Neural cell (in vitro differentiated cells): ENCODE results near the gene SULT1C3. TPM values are rescaled to one million over a fixed set of nuclear protein-coding genes. Genes with fewer than 3 reads are reported as not detected.

Experiments
- H2AFZ ChIP-seq: fragments of 200-600, 300-800 bp; sonication (generic), shearing (Covaris generic); 2 replicates; pipeline ENCODE4 v1.6.0; 2014; ENCODE audit warnings: low read depth, mild to moderate bottlenecking, antibody characterized with exemption, low read length, moderate library complexity
- H3F3A ChIP-seq: fragments of 200-600 bp; shearing (Covaris generic); 2 replicates; pipeline ENCODE4 v1.6.1; 2016; ENCODE audit warnings: mild to moderate bottlenecking, moderate library complexity, mixed read lengths, antibody characterized with exemption, low read length; ENCODE audit not compliant: insufficient read depth, poor library complexity, severe bottlenecking
- H3K27ac ChIP-seq: fragments of 200-600, 300-800 bp; sonication (generic), shearing (Covaris generic); 2 replicates; pipeline ENCODE4 v1.5.1; 2014; ENCODE audit warnings: mild to moderate bottlenecking, low read length, moderate library complexity
- H3K27me3 ChIP-seq: fragments of 300-800, 200-600 bp; sonication (generic), shearing (Covaris generic); 2 replicates; pipeline ENCODE4 v1.6.0; 2014; ENCODE audit warnings: mild to moderate bottlenecking, low read depth, low read length, moderate library complexity; ENCODE audit not compliant: insufficient read depth
- H3K36me3 ChIP-seq: fragments of 300-800, 200-600 bp; sonication (generic), shearing (Covaris generic); 2 replicates; pipeline ENCODE4 v1.5.1; 2014; ENCODE audit warnings: mild to moderate bottlenecking, antibody characterized with exemption, low read length, moderate library complexity; ENCODE audit not compliant: insufficient read depth
- H3K4me2 ChIP-seq: fragments of 300-800, 200-600 bp; sonication (generic), shearing (Covaris generic); 2 replicates; pipeline ENCODE4 v1.6.0; 2014; ENCODE audit warnings: mild to moderate bottlenecking, low read length
- H3K4me3 ChIP-seq: fragments of 300-800, 200-600 bp; sonication (generic), shearing (Covaris generic); 2 replicates; pipeline ENCODE4 v1.5.1; 2014; ENCODE audit warnings: mild to moderate bottlenecking, low read length, moderate library complexity
- H3K79me2 ChIP-seq: fragments of 200-600 bp; shearing (Covaris generic); replicated peaks from 2 replicates; pipeline ENCODE4 v1.6.0; 2014; ENCODE audit warnings: mild to moderate bottlenecking, low read length, moderate library complexity; ENCODE audit not compliant: insufficient read depth
- H3K9ac ChIP-seq: fragments of 300-800, 200-600 bp; sonication (generic), shearing (Covaris generic); 2 replicates; pipeline ENCODE4 v1.6.1; 2016; ENCODE audit warnings: mild to moderate bottlenecking, low read length, mixed read lengths
- H3K9me2 ChIP-seq: fragments of 200-600 bp; shearing (Covaris generic); 2 replicates; pipeline ENCODE4 v1.6.1; 2016; ENCODE audit warnings: mild to moderate bottlenecking, low read length, mixed read lengths; ENCODE audit not compliant: insufficient read depth
- H3K9me3 ChIP-seq: fragments of 200-600, 300-800 bp; sonication (generic), shearing (Covaris generic); 2 replicates; pipeline ENCODE4 v1.6.1; 2016; ENCODE audit warnings: mild to moderate bottlenecking, mixed run types, low read length, moderate library complexity, mixed read lengths
- H4K20me1 ChIP-seq: fragments of 200-600 bp; shearing (Covaris generic); 2 replicates; pipeline ENCODE4 v1.6.1; 2016; ENCODE audit warnings: mild to moderate bottlenecking, mixed run types; ENCODE audit not compliant: insufficient read depth
- EP300 ChIP-seq: fragments of 450-650 bp; conservative IDR thresholded peaks from 2 replicates; pipeline ENCODE4 v1.6.1; 2014; ENCODE audit warnings: antibody characterized with exemption, mild to moderate bottlenecking, moderate library complexity; ENCODE audit not compliant: poor library complexity, severe bottlenecking
- EZH2 ChIP-seq: fragments of 200-600, 300-800 bp; shearing (Covaris generic), sonication (generic); IDR thresholded peaks from 2 replicates; pipeline ENCODE4 v1.6.1; 2014; ENCODE audit warnings: antibody characterized with exemption, low read length, borderline replicate concordance, mild to moderate bottlenecking; ENCODE audit not compliant: insufficient read depth, poor library complexity, severe bottlenecking
- MXI1 ChIP-seq: fragments of 450-650 bp; conservative IDR thresholded peaks from 2 replicates; pipeline ENCODE4 v1.6.1; 2014; ENCODE audit warnings: antibody characterized with exemption, mild to moderate bottlenecking; ENCODE audit not compliant: poor library complexity, severe bottlenecking
- POLR2AphosphoS5 ChIP-seq: IDR thresholded peaks from 2 replicates; pipeline ENCODE4 v1.6.1; 2012
- RAD21 ChIP-seq: fragments of 450-650 bp; conservative IDR thresholded peaks from 2 replicates; pipeline ENCODE4 v1.6.1; 2014; ENCODE audit warnings: antibody characterized with exemption, mild to moderate bottlenecking, moderate library complexity
- SMC3 ChIP-seq: fragments of 450-650 bp; conservative IDR thresholded peaks from 2 replicates; pipeline ENCODE4 v1.6.1; 2014; ENCODE audit warnings: antibody characterized with exemption, mild to moderate bottlenecking, moderate library complexity; ENCODE audit not compliant: poor library complexity
- TAF1 ChIP-seq: IDR thresholded peaks from 2 replicates; pipeline ENCODE4 v1.6.1; 2012; ENCODE audit warnings: low read depth
- polyA plus RNA-seq: library from polyadenylated mRNA; depleted of rRNA; stranded (reverse); fragments of >200 nt; gene quantifications from 2 replicates; pipeline ENCODE4 v1.2.3, GENCODE V29; 2014
- TF ChIP-seq, protein P1 (sequence below): IDR thresholded peaks from 2 replicates; pipeline ENCODE4 v1.6.1; 2012; ENCODE audit warnings: borderline replicate concordance
- TF ChIP-seq, protein P2 (sequence below): fragments of 450-650 bp; IDR thresholded peaks from 2 replicates; pipeline ENCODE4 v1.5.1; 2014; ENCODE audit warnings: antibody characterized with exemption, mild to moderate bottlenecking, moderate library complexity; ENCODE audit not compliant: poor library complexity, severe bottlenecking

The SULT1C3 gene
- polyA plus RNA-seq, 1 donor from 2014 or later, result not detected

DNA sequence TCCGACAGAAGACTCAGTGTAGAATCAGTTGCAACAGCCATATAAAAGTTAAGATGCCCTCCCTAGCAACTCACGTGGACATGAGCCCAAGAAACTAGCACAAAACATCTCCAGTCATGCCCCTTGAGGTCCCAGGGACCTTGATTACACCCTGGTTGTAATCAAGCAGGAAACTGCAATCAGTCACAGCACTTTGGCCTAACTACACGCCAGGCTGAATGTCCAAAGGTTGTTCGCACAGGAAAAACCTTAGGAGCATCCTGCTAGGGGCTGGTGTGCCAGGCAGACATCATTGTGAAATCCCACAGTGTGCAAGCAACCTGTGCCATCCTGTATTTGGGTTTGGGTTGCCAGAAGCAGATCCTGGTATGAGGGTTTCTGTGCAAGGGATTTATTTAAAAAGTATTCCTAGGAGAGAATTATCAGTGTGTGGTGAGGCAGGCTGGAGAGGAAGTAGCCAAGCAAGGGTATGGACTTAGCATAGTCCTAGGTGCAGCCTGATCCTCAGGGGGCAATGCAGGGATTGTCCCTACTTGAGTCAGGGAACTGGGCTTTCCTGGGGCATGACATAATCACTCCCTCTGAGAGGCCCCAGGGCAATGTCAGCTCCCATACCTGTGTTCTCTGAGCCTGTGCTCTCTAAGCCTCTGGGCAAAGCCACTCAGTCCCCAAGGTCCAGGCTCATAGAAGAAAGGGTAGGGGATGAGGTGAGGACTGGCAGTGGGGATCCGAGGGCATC lies 31.2 kb downstream of the SULT1C3 start:
- Histone ChIP-seq H3K27ac (no peak overlapping the region), H3K4me3 (no peak overlapping the region)

DNA sequence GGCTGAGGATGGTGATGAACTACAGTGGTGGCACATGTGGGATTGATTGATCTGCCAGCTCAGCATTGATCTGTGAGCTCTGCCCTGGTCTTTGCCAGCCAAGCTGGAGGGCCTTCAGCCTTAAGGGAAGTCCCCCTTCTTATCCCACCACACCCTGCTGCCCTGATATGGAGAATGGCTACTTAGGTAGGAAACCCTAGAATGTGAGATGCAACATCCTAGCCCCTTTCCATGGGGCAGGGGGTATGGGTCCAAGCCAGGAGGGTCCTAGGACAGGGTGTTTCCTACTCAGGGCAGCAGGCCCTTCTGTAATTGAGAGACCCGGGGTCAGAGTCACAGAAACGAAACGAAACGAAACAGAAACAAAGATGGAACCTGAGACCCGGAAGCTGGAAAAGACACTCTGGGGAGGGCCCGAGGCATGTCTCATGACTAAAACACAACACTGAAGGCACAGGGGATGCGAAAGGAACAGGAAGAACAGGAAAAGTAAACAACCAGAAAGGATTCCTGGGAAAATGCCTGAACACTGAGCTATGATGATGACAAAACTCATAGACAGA lies 32.0 kb downstream of the SULT1C3 start:
- TF ChIP-seq MXI1 (no peak), RAD21 (no peak), TAF1 (no peak), EP300 (no peak), EZH2 (no peak), SMC3 (no peak), POLR2AphosphoS5 (no peak)
- TF ChIP-seq, protein P1, sequence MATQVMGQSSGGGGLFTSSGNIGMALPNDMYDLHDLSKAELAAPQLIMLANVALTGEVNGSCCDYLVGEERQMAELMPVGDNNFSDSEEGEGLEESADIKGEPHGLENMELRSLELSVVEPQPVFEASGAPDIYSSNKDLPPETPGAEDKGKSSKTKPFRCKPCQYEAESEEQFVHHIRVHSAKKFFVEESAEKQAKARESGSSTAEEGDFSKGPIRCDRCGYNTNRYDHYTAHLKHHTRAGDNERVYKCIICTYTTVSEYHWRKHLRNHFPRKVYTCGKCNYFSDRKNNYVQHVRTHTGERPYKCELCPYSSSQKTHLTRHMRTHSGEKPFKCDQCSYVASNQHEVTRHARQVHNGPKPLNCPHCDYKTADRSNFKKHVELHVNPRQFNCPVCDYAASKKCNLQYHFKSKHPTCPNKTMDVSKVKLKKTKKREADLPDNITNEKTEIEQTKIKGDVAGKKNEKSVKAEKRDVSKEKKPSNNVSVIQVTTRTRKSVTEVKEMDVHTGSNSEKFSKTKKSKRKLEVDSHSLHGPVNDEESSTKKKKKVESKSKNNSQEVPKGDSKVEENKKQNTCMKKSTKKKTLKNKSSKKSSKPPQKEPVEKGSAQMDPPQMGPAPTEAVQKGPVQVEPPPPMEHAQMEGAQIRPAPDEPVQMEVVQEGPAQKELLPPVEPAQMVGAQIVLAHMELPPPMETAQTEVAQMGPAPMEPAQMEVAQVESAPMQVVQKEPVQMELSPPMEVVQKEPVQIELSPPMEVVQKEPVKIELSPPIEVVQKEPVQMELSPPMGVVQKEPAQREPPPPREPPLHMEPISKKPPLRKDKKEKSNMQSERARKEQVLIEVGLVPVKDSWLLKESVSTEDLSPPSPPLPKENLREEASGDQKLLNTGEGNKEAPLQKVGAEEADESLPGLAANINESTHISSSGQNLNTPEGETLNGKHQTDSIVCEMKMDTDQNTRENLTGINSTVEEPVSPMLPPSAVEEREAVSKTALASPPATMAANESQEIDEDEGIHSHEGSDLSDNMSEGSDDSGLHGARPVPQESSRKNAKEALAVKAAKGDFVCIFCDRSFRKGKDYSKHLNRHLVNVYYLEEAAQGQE, result no peak
- TF ChIP-seq, protein P2, sequence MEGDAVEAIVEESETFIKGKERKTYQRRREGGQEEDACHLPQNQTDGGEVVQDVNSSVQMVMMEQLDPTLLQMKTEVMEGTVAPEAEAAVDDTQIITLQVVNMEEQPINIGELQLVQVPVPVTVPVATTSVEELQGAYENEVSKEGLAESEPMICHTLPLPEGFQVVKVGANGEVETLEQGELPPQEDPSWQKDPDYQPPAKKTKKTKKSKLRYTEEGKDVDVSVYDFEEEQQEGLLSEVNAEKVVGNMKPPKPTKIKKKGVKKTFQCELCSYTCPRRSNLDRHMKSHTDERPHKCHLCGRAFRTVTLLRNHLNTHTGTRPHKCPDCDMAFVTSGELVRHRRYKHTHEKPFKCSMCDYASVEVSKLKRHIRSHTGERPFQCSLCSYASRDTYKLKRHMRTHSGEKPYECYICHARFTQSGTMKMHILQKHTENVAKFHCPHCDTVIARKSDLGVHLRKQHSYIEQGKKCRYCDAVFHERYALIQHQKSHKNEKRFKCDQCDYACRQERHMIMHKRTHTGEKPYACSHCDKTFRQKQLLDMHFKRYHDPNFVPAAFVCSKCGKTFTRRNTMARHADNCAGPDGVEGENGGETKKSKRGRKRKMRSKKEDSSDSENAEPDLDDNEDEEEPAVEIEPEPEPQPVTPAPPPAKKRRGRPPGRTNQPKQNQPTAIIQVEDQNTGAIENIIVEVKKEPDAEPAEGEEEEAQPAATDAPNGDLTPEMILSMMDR, result no peak

More for the DNA sequence above, 31.2 kb downstream of the SULT1C3 start:
- H4K20me1 ChIP-seq, result no peaks in the 10 kb centered on the region
- H3F3A ChIP-seq, result no peaks in the 10 kb centered on the region
- H3K9me3 ChIP-seq, result no peaks in the 10 kb centered on the region
- H3K27me3 ChIP-seq, result no peaks in the 10 kb centered on the region
- H3K9ac ChIP-seq, result no peak overlapping the region
- no peaks in the 10 kb centered on the region for H3K9me2 ChIP-seq
- no peaks in the 10 kb centered on the region for H3K79me2 ChIP-seq
- no peaks in the 10 kb centered on the region for H3K36me3 ChIP-seq
- H3K4me2 ChIP-seq, result no peak overlapping the region
- TF ChIP-seq MXI1, result no peak
- TF ChIP-seq EZH2, result no peak
- TF ChIP-seq, protein P1, result no peak
- no peak for TF ChIP-seq POLR2AphosphoS5
- no peak for TF ChIP-seq SMC3
- TF ChIP-seq RAD21, result no peak
- TF ChIP-seq, protein P2, result no peak
- no peak for TF ChIP-seq TAF1
- TF ChIP-seq EP300, result no peak
- no peak overlapping the region for H2AFZ ChIP-seq

More for the DNA sequence above, 32.0 kb downstream of the SULT1C3 start:
- Histone ChIP-seq H3K9me2 (no peaks in the 10 kb centered on the region), H3K27me3 (no peaks in the 10 kb centered on the region), H3K9me3 (no peaks in the 10 kb centered on the region), H2AFZ (no peak overlapping the region), H4K20me1 (no peaks in the 10 kb centered on the region), H3K36me3 (no peaks in the 10 kb centered on the region), H3F3A (no peaks in the 10 kb centered on the region), H3K9ac (no peak overlapping the region), H3K79me2 (no peaks in the 10 kb centered on the region), H3K4me3 (no peak overlapping the region), H3K27ac (no peak overlapping the region), H3K4me2 (no peak overlapping the region)
